Fibroblast of mammary gland (primary cell): ENCODE measurements around the gene KIAA1614.

Experiments
- DNase-seq: peaks from one replicate; pipeline ENCODE4 v3.0.0-alpha.2; 2010; ENCODE audit warnings: low read depth
- H3K4me3 ChIP-seq: 2 replicates; pipeline ENCODE4 v1.5.1; 2011; ENCODE audit warnings: low read depth, mild to moderate bottlenecking, low read length, moderate library complexity; ENCODE audit not compliant: control insufficient read depth
- TF ChIP-seq, protein P1 (sequence below): conservative IDR thresholded peaks from 2 replicates; pipeline ENCODE4 v1.5.1; 2011; ENCODE audit warnings: low read depth, low read length, inconsistent platforms; ENCODE audit not compliant: control insufficient read depth, insufficient read depth

KIAA1614 gene

DNA sequence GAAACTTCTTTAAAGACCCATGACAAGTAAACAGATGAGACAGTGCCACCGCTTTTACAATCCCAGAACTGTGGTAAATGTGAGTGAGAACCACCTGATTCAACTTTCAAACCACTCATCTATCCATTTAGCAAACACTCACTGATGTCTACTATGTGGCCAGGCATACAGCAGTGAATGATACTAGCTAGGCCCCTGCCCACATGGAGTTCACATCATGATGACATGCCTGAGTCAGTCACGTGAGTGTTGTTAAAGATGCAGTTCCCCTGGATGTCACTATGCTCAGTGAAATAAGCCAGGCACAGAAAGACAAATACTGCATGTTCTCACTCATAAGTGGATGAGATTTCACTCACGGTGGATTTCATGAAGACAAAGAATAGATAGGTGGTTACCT is 81.6 kb downstream of the KIAA1614 start:
- TF ChIP-seq, protein P1, sequence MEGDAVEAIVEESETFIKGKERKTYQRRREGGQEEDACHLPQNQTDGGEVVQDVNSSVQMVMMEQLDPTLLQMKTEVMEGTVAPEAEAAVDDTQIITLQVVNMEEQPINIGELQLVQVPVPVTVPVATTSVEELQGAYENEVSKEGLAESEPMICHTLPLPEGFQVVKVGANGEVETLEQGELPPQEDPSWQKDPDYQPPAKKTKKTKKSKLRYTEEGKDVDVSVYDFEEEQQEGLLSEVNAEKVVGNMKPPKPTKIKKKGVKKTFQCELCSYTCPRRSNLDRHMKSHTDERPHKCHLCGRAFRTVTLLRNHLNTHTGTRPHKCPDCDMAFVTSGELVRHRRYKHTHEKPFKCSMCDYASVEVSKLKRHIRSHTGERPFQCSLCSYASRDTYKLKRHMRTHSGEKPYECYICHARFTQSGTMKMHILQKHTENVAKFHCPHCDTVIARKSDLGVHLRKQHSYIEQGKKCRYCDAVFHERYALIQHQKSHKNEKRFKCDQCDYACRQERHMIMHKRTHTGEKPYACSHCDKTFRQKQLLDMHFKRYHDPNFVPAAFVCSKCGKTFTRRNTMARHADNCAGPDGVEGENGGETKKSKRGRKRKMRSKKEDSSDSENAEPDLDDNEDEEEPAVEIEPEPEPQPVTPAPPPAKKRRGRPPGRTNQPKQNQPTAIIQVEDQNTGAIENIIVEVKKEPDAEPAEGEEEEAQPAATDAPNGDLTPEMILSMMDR = no peak
- no peak overlapping the region for H3K4me3 ChIP-seq
- DNase-seq = peak; percentile 35

DNA sequence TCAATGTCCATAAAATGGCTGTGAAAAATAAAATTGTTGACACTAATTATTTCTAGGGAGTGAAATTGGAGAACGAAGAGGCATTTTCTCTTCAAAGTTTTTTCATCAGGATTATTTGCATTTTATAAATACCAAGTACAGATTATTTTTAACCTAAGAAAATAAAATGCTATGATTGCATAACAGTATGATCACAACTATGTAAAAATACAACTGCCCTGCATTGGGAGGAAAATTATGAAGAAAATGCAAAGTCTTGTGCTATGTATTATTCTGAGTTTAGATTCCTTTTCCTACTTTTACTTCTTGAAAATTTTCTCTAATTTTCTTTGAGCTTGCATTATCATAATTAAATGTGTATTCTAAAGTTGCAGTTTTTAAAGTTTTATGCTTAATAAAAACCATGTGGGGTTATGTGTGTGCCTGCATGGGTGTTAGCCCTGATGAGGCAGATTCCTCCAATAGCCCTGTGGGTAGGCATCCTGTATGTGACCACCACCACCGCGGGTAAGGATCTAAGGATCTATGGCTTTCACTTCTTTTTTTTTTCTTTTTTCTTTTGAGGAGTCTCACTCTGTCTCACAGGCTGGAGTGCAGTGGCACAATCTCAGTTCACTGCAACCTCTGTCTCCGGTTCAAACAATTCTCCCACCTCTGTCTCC is 85.3 kb downstream of the KIAA1614 start:
- H3K4me3 ChIP-seq = no peak overlapping the region
- TF ChIP-seq, protein P1 = no peak
- DNase-seq = no peak
